CD4-positive, alpha-beta T cell treated with Interleukin-6 at 100 ng/mL for 8 hours (primary cell): ENCODE measurements around the gene SPATA9.
"Not testable (repeated sequence)": the region's sequence is repeated elsewhere in the genome, so short reads cannot be mapped to it uniquely, and the experiment has no call there.

ENCODE experiments used
- DNase-seq: peaks from one replicate; pipeline ENCODE4 v3.0.0-alpha.2; 2020; ENCODE audit warnings: mixed read lengths, low spot score

Gene SPATA9

GRCh38 chr5:95644351-95645042, 38.3 kb downstream of the SPATA9 start:
- peak; percentile 56 for DNase-seq

GRCh38 chr5:95643152-95643551, 39.6 kb downstream of the SPATA9 start:
- DNase-seq: no peak

DNA sequence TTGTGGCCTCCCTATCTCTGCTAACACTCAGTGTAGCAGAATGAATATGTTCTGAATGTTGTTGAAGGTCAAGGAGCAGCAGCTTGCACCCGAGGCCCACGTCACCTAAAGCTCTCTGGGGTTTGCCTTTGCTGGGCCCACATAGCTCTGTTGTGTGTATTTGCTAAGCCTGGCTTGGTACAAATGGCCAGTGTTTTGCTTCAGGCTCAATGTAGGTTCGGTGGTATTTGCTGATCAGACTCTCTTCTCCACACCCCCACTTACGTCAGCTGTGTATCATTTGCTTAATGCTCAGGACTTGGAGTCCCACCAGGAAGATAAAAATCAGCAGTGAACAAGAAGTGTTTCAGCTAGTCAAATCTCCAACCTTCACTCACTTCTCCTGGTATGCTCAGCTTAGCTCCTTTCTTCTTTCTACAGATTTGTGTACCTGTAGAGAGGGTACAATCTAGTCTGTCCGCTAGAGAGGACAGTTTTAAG, 41.0 kb downstream of the SPATA9 start:
- no peak for DNase-seq

- no peak for DNase-seq
Observed at GRCh38 chr5:95638632-95639031, 44.2 kb downstream of the SPATA9 start.

- no peak for DNase-seq
Observed at GRCh38 chr5:95634081-95634480, 48.7 kb downstream of the SPATA9 start.

GRCh38 chr5:95633671-95634070, 49.1 kb downstream of the SPATA9 start:
- DNase-seq: no peak

GRCh38 chr5:95632942-95633341, 49.8 kb downstream of the SPATA9 start:
- DNase-seq: not testable (repeated sequence)

- peak; percentile 84 for DNase-seq
Observed at GRCh38 chr5:95631991-95632675, 50.7 kb downstream of the SPATA9 start.

- no peak for DNase-seq
Observed at GRCh38 chr5:95631255-95631958, 51.4 kb downstream of the SPATA9 start.

- no peak for DNase-seq
Observed at GRCh38 chr5:95630394-95630917, 52.3 kb downstream of the SPATA9 start.

GRCh38 chr5:95628933-95629332, 53.9 kb downstream of the SPATA9 start:
- no peak for DNase-seq

DNA sequence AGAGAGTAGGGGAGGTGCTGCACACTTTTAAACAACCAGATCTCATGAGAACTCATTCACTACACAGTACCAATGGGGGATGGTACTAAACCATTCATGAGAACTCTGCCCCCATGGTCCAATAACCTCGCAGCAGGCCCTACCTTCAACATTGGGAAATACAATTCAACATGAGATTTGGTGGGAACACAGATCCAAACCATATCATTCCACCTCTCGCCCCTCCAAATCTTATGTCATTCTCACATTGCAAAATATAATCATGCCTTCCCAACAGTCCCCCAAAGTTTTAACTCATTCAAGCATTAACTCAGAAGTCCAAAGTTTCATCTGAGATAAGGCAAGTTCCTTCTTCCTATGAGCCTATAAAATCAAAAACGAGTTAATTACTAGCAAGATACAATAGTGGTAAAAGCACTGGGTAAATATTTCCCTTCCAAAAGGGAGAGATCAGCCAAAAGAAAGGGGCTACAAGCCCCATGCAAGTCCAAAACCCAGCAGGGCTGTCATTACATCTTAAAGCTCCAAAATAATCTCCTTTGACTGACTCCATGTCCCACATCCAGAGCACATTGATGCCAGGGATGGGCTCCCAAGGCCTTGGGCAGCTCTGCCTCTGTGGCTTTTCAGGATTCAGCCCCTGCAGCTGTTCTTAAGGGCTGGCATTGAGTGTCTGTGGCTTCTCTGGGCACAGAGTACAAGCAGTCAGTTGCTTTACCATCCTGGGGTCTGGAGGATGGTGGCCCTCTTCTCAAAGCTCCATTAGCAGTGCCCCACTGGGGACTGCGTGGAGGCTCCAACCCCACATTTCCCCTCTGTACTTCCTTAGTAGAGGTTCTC, 54.6 kb downstream of the SPATA9 start:
- no peak for DNase-seq

DNA sequence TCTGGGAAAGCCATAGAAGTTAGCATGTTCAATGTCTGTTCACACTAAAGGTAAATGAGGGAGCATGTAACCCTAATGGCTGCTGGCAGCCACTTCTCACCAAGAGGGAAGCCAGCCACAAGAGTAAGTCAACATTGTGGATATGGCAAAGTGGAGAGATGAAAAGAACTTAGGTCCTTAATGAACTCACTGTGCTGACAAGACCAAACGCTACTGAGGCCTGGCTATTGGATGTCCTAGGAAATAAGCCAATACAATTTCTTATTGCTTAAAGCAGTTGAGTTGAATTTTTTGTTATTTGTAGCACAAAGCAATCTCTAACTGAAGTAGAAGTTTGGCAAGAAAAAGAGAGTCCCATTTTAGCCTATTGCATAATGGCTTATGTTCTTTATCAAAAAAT, 56.1 kb downstream of the SPATA9 start:
- DNase-seq: no peak

DNA sequence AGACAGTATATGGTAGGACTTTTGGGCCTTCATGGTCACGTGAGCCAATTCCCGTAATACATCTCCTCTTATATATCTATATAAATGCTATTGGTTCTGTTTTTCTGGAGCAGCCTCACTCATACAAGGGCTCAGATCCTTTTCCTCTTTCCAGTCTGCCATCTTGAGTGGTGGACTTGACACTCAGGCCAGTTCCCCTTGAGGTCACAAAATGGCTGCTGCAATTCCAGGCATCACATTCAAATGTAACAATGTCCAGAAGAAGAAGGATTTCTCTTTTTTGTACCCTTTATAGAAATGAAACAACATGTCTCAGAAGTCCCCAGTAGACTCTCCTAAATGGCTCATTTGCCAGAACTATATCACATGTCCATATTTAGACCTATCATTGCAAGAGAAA, 58.4 kb downstream of the SPATA9 start:
- DNase-seq: no peak

GRCh38 chr5:95623706-95624105, 59.1 kb downstream of the SPATA9 start:
- no peak for DNase-seq

DNA sequence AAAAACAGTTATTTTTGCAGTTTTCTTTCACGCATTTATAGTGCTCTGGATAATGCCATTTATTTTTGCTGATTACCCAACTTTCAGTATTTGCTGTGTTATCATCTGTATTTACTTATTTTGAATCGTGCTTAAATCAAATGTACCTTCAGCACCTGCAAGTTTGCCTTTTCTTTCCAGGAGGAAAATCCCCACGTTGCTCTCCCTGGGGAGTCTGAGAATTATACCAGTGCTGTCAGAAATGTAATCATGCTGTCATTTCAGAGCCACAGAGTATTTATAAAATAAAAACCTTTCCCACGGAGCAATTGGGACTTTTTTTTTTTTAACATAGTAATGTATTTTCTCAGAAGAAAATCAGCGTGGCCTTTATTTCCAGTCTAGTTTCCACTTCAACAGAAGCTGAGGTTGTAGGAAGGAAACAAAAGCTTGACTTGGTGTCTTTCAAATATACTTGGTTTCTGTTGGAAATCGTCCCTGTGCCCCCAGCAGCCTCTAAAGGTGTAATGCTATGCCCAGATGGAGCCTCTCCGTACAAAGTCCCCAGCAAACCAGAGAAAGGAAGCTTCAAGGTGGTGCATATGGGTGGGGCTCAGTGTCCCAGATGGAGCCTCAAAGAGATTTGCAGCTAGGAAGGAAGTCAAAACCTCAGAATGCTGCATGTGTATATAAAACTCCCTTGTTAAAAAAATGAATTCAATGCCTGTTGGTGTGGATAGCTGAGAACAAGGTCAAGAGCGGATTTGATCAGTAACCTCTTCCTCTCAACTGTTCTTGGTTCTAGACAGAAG, 60.8 kb downstream of the SPATA9 start:
- peak; percentile 61 for DNase-seq

DNA sequence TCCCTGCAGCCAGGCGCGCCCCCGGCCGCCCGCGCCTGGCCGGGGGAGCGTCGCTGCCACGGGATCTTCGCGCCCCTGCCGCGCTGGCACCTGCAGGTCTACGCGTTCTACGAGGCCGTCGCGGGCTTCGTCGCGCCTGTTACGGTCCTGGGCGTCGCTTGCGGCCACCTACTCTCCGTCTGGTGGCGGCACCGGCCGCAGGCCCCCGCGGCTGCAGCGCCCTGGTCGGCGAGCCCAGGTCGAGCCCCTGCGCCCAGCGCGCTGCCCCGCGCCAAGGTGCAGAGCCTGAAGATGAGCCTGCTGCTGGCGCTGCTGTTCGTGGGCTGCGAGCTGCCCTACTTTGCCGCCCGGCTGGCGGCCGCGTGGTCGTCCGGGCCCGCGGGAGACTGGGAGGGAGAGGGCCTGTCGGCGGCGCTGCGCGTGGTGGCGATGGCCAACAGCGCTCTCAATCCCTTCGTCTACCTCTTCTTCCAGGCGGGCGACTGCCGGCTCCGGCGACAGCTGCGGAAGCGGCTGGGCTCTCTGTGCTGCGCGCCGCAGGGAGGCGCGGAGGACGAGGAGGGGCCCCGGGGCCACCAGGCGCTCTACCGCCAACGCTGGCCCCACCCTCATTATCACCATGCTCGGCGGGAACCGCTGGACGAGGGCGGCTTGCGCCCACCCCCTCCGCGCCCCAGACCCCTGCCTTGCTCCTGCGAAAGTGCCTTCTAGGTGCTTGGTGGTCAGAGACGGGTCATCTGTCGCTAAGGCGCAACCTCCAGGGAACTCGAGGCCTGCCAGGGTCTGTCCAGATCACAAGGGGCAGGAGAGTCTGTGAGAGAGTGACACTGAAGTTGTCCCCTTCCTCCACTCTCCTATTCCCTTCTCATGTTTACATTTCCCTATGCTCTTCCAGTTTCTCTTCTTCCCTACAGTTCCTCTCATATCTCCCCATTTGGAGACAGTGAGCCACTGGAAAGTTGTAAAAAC, 61.6 kb downstream of the SPATA9 start:
- peak; percentile 34 for DNase-seq

- DNase-seq: peak; percentile 55
Observed at GRCh38 chr5:95620030-95620869, 62.5 kb downstream of the SPATA9 start, which contains the start of gene GPR150. Gene GPR150 (plus strand): TSS chr5:95620087. CDS start chr5:95620276, 189 bp downstream.
